ENCODE results near the gene CPXM2. TPM values are rescaled to one million over a fixed set of nuclear protein-coding genes. Genes with fewer than 3 reads are reported as not detected.

Gene CPXM2
- total RNA-seq, 3 donors from 2014 or later (not counting 1 experiment from before 2014, with no cell fraction given), result not detected

- Histone ChIP-seq H3K27ac (ENCODE audit: low read length) (no peak overlapping the region), H3K9me3 (ENCODE audit: control insufficient read depth, insufficient read depth, low read length) (no peaks in the 10 kb centered on the region), H3K4me1 (ENCODE audit: control insufficient read depth, insufficient read depth, low read length) (no peaks in the 10 kb centered on the region), H3K36me3 (ENCODE audit: control insufficient read depth, insufficient read depth, low read length) (no peaks in the 10 kb centered on the region), H3K27me3 (ENCODE audit: control insufficient read depth, insufficient read depth, low read length) (no peaks in the 10 kb centered on the region), H3K4me3 (ENCODE audit: low read length) (no peak overlapping the region)
- Mint-ChIP-seq H3K36me3 (no peaks in the 10 kb centered on the region), H3K4me1 (peaks cover 0 to 3% of the 10 kb centered on the region in 2 donors), H3K27me3 (ENCODE audit: low read depth in 2 of 2) (peaks cover 27 to 36% of the 10 kb centered on the region in 2 donors), H3K4me3 (no peak overlapping the region), H3K27ac (no peak overlapping the region), H3K9me3 (no peaks in the 10 kb centered on the region)
- no peak for DNase-seq
- WGBS (ENCODE audit: insufficient coverage), result 79% methylated on average over 4 of the region's 4 CpGs
- ATAC-seq, result no peak
- no peak for TF ChIP-seq CTCF (IDR thresholded peaks at IDR 0.05)
- intact Hi-C loops (cut with micrococcal nuclease), result no loop called here
These were observed 1.8 kb downstream of the CPXM2 start for GRCh38 chr10:123889821-123890220.

- Histone ChIP-seq H3K36me3 (ENCODE audit: control insufficient read depth, insufficient read depth, low read length) (no peaks in the 10 kb centered on the region), H3K27ac (ENCODE audit: low read length) (no peak overlapping the region), H3K4me1 (ENCODE audit: control insufficient read depth, insufficient read depth, low read length) (no peaks in the 10 kb centered on the region), H3K27me3 (ENCODE audit: control insufficient read depth, insufficient read depth, low read length) (no peaks in the 10 kb centered on the region), H3K4me3 (ENCODE audit: low read length) (no peak overlapping the region), H3K9me3 (ENCODE audit: control insufficient read depth, insufficient read depth, low read length) (no peaks in the 10 kb centered on the region)
- DNase-seq, result no peak
- H3K9me3 Mint-ChIP-seq, result no peaks in the 10 kb centered on the region
- H3K4me1 Mint-ChIP-seq, result peaks cover 0 to 3% of the 10 kb centered on the region in 2 donors
- no peak overlapping the region for H3K27ac Mint-ChIP-seq
- no peak for TF ChIP-seq CTCF (IDR thresholded peaks at IDR 0.05)
- intact Hi-C loops (cut with micrococcal nuclease), result no loop called here
- H3K27me3 Mint-ChIP-seq (ENCODE audit: low read depth in 2 of 2), result peaks cover 25 to 27% of the 10 kb centered on the region in 2 donors
- 89% methylated on average over 5 of the region's 5 CpGs for WGBS (ENCODE audit: insufficient coverage)
- no peak overlapping the region for H3K4me3 Mint-ChIP-seq
- no peak for ATAC-seq
- H3K36me3 Mint-ChIP-seq, result no peaks in the 10 kb centered on the region
These were observed 2.9 kb downstream of the CPXM2 start for GRCh38 chr10:123888751-123889150.

GRCh38 chr10:123888256-123888655, 3.4 kb downstream of the CPXM2 start:
- H3K27ac ChIP-seq (ENCODE audit: low read length), result no peak overlapping the region
- Mint-ChIP-seq H3K27ac (no peak overlapping the region), H3K9me3 (no peaks in the 10 kb centered on the region), H3K27me3 (ENCODE audit: low read depth in 2 of 2) (peaks cover 25 to 27% of the 10 kb centered on the region in 2 donors), H3K36me3 (no peaks in the 10 kb centered on the region), H3K4me3 (no peak overlapping the region), H3K4me1 (peaks cover 0 to 3% of the 10 kb centered on the region in 2 donors)
- no peak for TF ChIP-seq CTCF (IDR thresholded peaks at IDR 0.05)
- H3K9me3 ChIP-seq (ENCODE audit: control insufficient read depth, insufficient read depth, low read length), result no peaks in the 10 kb centered on the region
- intact Hi-C loops (cut with micrococcal nuclease), result no loop called here
- H3K36me3 ChIP-seq (ENCODE audit: control insufficient read depth, insufficient read depth, low read length), result no peaks in the 10 kb centered on the region
- DNase-seq, result no peak
- H3K4me1 ChIP-seq (ENCODE audit: control insufficient read depth, insufficient read depth, low read length), result no peaks in the 10 kb centered on the region
- no peak overlapping the region for H3K4me3 ChIP-seq (ENCODE audit: low read length)
- H3K27me3 ChIP-seq (ENCODE audit: control insufficient read depth, insufficient read depth, low read length), result no peaks in the 10 kb centered on the region
- 82% methylated on average over 3 of the region's 3 CpGs for WGBS (ENCODE audit: insufficient coverage)
- no peak for ATAC-seq

- Histone ChIP-seq H3K4me3 (ENCODE audit: low read length) (no peak overlapping the region), H3K27ac (ENCODE audit: low read length) (no peak overlapping the region), H3K36me3 (ENCODE audit: control insufficient read depth, insufficient read depth, low read length) (no peaks in the 10 kb centered on the region), H3K9me3 (ENCODE audit: control insufficient read depth, insufficient read depth, low read length) (no peaks in the 10 kb centered on the region), H3K27me3 (ENCODE audit: control insufficient read depth, insufficient read depth, low read length) (no peaks in the 10 kb centered on the region), H3K4me1 (ENCODE audit: control insufficient read depth, insufficient read depth, low read length) (no peaks in the 10 kb centered on the region)
- DNase-seq, result no peak
- intact Hi-C loops (cut with micrococcal nuclease), result no loop called here
- no peak overlapping the region for H3K27ac Mint-ChIP-seq
- H3K4me1 Mint-ChIP-seq, result peaks cover 0 to 3% of the 10 kb centered on the region in 2 donors
- no peak for ATAC-seq
- no peaks in the 10 kb centered on the region for H3K9me3 Mint-ChIP-seq
- no peak for TF ChIP-seq CTCF (IDR thresholded peaks at IDR 0.05)
- 87% methylated on average over 6 of the region's 6 CpGs for WGBS (ENCODE audit: insufficient coverage)
- H3K4me3 Mint-ChIP-seq, result no peak overlapping the region
- H3K27me3 Mint-ChIP-seq (ENCODE audit: low read depth in 2 of 2), result peaks cover 17 to 22% of the 10 kb centered on the region in 2 donors
- no peaks in the 10 kb centered on the region for H3K36me3 Mint-ChIP-seq
These were observed 5.3 kb downstream of the CPXM2 start for GRCh38 chr10:123886292-123886691.
